ENCODE results near the gene UNCX.

UNCX gene

DNA sequence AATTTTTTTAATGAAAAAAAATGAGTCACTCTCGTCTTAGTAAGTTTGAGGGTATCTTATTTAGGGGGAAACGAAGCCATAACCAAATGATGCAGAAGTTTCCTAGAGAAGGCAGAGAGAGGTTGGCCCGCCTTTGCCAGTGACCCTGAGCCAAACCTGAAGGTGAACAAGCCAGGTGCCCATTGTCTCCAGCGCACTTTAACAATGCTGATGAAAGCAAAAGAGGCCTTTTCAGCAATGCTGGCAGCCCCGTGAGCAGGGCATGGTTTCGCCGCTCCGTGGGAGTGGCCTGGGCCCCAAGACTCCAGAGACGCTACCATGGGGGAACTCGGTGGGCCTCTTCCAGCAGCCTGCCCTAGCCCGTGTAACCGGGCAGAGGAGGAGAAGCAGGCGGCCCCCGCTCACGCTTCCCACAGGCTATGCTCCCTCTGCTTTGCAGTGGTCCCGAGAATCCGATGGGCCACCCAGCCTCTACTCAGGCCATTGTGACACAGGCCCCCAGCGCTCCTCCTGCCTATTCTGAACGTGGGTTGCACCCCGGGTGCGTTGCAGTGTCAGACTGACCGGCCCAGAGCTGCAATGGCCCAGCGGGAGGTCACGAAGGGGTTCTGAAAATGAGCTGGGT, 14.0 kb upstream of the UNCX start:
- no peak for DNase-seq

DNA sequence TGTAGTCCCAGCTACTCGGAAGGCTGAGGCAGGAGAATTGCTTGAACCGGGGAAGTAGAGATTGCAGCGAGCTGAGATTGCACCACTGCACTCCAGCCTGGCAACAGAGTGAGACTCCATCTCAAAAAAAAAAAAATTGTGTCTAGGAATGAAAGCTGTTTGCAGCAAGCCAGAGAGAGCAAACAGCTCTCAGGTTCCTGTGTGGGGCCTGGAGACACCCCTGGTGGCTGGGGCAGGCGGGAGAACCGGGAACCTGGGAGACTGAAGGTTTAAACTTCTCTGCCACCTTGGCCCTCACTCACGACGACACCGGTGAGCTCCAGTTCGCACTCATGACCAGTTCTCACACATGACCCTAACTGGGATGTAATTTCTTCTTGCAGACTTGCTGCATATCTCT, 13.2 kb upstream of the UNCX start:
- DNase-seq = no peak

DNA sequence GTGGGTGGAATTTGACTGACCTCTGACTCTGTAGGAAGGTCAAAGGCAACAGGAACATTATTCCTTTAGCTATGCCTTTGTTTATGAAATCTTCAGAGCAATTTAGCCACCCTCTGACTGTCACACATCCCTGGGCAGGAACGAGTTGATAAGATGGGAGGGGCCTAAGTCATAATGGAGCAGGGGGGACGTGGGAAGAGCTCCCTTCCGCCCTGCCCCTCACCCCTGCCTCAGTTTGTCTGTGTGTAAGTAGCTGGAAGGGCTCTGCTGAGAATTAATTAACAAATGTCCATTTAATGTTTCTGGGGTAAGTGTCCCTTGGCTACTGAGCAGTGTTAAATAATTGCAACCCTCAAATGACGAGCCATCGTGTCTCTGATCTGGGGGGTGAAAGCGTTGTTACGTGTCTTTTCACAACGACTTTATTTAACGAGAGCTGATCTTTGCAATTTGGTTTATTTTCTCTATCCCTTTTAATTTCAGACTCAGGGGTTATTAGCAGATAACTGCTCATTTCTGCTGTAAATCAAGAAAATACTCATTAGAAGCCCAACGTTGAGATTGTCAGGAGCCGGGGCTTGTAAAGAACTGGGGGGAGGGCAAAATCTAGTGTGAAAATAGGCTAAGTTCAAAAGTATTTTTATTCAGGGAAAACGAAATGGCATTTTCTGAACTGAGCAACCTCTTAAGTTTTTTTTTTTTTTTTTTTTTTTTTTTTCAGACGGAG, 12.5 kb upstream of the UNCX start:
- no peak for DNase-seq

DNA sequence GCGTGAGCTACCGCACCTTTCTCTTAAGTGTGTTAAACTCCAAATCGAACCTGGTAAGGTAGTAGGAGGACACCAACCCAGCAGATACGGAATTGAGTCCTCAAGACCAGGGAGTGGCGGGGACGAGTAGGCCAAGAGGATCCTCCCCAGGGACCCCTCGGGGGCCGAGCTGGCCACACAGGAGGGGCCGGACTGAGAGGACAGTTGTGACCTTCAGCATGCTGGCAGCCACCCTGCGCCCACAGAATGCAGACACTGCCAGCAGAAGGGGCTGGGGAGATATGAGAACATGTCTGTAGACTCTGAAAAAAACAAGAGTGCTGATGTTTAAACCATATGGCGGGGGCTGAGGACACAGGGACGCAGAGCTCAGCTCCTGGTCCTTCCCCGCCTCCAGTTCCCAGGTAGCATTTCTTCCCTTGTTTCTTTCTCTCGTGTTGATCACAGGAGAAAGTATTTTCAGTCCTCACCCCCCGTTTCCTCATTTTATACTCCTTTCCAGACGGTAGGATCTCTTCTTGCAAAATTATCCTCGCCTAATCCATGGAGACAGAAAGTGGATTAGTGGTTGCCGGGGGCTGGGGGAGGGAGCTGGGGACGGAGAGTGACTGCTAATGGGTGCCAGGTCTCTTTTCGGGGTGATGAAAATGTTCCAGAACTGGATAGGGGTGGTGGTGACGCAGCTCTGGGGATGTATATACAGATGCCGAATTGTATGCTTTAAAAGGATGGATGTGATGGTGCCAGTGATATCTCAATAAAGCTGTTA, 11.5 kb upstream of the UNCX start:
- no peak for DNase-seq

DNA sequence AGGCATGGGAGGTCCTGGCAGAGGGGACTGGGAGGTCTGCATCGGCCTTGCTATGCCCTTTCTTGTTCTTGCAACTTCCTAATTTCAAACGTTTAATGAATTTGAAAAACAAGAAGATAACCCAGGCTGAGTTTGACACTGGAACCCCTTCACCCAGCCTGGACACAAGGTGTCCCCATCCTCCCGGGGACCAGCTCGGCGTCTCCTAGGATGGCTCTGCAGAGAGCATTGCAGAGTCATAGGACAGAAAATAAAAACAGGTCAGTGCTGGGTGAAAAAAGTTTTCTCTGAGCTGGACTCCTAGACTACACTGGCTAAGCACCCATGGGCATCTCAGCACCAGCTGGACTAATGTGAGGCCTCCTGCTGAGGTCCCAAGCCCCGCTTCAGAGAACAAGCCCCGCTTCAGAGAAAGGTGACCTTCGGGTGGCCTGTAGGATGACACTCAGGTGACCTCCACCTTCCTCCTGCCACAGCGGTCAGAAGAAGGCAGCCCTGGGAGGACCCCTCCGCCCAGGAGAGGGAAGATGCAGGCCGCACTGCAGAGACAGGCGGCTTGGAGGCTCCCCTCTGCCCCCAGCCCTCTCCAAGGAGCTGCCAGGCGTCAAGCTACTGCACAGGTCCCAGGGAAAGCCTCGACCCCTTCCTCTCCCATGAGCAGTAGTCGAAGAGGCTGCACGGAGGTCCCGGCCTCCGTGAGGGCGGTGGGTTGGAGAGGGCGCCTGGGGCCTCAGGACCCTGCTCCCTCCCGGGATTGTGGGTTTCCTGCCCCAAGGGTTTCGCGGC, 9.3 kb upstream of the UNCX start:
- no peak for DNase-seq

DNA sequence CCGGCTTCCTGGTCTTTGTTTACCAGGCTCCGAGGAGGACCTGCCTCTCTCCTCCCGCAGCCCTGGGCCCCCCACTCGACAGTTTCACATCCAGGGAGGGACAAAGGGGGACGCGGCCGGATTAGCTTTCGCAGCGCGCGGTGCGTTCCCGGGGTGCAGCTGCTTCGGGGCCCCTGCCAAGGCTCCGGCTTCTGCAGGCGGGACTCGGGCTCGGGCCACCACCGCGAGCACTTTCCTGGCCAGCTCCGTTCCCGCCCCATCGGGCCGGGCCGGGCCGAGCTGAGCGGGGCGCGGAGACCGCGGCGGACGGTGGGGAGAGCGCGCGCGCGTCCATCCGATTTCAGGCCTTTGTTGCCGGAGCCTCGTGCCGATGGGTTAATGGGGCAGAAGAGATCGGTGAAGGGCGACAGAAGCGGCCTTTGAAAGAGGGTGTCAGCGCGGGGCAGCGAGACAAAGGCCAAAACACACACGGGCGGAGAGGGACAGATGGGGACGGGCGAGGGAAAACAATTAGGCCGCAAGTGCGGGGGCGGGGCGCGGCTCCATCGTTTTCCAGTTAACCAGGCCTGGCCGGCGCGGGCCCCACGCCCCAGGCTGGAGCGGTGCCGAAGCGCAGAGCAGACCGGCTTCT, 8.5 kb upstream of the UNCX start:
- no peak for DNase-seq

DNA sequence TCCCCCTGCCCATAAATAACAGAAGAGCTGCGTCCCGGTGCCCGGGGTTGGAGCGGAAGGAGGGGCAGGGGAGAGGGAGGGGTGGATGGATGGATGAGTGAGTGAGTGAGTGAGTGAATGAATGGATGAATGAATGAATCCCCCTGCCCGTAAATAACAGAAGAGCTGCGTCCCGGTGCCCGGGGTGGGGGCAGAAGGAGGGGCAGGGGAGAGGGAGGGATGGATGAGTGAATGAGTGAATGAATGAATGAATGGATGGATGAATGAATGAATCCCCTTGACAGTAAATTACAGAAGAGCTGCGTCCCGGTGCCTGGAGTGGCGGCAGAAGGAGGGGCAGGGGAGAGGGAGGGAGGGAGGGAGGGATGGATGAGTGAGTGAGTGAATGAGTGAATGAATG, 7.6 kb upstream of the UNCX start:
- DNase-seq = no peak

DNA sequence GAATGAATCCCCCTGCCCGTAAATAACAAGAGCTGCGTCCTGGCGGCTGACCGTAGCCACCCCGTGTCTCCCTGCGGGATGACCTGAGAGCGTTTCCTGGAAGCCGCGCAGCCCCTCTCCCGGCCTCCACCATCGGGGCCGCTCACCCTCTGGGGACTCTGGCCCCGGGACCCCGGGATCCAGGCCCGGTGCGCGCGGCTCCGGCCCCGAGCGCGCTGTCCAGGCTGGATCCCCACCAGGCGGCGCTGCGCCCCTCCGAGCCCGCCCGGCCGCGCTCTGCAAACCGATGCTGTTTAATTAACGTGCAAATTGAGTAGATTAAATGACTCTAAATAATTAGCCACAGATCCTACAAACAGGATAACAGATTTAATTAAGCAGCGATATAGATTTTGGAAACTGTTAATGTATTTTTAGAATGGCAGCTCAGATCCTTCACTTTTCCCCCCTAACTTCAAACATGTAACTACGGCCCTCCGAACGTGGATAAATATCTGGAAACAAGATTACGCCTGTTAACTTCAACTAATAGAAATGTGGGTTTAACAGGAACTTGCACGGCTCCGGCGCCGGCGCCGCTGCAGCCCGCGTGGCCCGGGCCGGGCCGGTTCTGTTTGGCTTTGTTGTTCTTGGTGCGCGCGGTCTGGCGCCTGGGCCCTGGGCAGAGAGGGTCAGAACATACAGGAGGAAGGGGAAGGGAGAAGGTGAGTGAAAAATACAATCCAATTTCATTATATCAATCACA, 7.1 kb upstream of the UNCX start:
- DNase-seq = peak; percentile 33 to 38

DNA sequence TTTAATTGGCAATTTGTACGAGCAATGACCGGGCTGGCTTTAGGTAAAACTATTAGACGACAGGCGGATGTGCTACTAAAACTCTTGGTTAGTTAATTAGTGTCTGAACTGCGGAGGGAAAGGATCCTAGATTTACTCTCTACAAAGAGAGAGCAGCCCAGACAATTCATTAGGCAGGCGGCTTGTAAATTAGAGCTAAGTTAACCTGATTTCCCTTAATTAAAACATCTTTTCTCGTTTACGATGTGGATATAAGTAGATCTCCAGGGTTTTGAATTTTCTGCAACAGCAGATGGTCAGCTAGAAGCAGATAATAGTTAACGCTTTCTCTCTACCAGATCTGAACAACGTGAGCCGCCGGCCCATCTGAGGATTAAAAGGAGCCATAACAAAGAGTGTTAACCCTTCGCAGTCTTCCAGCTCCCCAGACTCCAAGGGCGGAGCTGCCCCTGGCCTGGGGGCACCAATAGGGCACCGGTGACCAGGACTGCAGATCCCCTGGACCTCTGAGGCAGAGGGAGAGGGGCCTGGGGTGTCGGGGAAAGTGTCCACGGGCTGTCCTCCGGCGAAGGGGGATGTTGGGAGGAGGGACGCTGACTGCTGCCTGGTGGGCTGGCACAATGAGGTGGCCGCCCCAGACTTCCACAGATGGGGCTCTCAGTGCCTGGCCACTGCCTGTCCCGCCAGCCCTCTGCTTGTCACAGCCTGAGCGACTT, 6.3 kb upstream of the UNCX start:
- DNase-seq = no peak

DNA sequence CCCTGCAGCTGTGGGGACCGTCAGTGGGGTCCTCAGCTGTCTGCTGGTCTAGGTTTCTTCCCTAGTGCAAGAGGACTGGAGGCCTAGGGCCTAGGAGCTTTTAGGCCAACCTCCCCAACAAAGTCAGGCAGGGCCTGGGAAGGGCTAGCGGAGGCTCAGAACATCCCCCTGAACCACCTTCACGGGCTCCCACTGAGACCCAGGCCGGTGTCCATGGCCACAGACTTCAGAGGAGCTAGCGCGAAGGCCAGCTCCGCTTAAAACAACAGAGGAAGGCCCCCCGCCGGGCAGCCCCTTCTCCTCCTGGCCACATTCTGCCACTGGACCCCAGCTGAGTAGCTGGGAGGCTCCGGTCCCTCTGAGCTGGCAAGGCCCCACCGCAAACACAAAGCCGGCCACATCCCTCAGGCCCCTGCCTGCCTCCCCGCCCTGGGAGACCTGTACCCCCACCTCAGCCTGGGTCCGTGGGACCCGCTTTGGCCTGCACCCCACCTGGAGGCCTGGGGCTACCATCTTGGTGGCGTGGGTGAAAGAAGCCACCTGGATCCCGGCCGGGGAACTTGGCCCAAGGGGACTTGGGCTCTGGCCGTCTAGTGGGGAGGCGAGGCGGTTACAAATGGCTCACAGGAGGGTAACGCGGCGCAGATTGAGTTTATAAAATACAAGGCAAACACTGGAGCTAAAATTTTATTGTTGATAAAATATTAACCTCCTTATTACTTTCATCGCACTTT, 5.4 kb upstream of the UNCX start:
- no peak for DNase-seq

DNA sequence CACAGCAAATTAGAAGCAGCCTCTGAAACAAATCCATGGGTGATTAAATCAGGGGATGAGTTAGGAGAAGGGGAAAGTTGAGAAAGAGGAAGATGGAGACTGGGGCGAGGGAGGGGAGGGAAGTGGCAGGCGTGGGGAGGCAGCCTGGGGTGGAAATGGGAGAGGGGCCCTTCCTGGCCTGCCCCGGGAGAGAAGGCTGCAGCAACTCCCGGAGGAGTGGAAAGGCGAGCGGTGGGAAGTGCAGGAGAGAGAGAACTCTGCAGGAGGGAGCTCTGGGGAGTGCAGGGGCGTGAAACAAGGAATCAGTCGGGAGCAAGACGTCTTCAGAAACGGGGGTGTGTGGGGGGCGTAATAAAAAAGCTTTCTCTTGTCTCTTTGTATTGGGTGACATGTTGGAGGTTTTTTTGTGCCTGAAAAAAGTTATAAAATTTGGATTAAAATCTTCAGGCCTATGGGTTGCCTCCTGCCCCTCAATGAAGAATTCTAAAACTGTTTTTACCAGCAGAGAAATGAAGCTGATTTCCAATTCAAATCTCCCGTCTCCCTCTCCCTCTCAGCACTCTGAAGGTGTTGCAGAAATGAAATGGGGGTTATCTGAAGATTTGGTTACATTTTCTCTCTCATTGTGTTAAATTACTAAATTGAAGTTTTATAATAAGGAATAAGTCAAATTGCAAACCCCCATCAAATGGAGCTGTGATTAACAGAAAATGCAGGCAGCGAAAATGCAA, 4.7 kb upstream of the UNCX start:
- DNase-seq = no peak

DNA sequence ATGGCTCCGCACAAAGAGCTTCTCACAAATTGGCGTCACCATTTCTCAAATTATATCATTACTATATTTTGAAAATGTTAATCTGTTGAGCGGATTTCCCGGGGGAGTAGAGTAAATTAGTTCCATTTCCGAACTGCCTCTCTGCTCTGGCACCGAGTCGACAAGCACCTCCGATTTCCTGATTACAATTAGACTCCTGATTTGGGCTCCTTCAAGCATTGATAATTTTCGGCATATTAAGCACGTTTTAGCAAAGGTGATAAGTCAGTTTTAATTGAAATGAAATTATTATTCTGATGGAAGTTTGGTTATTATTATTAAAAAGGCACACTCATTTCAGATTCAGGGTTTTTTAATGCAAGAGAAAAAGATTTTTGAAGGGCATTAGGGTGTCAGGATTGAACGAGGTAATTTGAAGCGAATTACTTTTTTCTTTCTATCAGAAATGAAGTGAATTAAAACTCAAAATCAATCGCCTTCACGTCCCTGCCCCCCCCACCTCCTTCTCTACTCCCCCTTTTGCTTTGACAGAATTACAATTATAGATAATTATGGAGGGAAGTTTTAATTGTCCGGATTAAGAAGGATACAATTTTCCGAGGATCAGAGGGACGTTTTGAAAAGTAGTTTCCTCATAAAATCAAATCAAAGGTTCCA, 4.0 kb upstream of the UNCX start:
- DNase-seq = no peak

DNA sequence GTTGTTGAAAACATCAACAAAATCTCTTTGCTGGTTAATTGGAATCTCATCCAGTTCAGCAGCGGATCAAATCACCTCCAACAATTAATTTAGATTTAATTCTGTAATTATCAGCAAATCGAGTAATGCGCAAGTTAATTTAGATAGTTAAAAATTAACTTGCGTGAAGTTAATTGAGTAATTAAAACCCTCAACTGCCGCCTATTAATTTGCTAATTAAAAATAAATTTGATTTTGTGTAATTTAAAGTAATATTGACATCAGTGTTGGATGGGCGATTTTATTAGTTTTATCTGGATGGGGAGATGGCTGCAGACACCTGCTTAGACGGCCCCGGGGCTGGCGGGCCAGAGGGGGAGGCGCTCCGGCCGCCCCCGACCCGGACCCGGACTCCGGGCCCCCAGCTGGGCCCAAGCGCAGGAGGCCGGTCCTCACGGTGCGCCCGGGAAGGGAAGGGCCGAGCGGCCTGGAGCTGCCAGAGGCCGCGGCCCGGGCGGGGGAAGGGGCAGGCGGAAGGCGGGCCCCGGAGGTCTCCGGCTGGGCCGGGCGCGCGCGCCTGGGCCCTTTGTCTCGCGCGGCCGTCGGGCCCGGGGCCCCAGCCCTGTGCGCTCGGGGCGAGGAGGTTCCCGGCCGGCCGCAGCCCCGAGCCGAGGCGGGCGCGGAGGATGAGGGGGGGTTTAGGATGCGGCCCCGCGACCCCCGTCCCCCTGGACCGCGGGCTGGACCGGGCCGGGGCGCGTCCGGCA, 3.3 kb upstream of the UNCX start:
- no peak for DNase-seq

DNA sequence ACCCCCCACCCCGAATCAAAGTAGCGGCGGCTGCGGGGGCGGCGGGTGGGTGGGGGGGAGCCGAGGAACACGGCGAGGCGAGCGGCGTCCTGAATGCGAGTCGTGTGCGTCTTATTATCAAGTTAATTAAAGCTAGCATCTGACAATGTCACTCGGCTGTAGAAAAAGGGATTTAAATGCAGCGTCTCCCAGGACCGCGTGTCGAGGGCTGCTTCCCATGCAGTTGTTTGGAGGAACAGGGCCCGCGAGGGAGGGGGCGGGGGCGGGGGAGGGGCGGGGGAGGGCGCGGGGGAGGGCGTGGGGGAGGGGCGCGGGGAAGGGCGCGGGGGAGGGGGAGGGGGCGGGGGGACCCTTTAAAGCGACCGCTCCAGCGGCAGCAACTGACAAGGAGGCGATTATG, 2.7 kb upstream of the UNCX start:
- no peak for DNase-seq

DNA sequence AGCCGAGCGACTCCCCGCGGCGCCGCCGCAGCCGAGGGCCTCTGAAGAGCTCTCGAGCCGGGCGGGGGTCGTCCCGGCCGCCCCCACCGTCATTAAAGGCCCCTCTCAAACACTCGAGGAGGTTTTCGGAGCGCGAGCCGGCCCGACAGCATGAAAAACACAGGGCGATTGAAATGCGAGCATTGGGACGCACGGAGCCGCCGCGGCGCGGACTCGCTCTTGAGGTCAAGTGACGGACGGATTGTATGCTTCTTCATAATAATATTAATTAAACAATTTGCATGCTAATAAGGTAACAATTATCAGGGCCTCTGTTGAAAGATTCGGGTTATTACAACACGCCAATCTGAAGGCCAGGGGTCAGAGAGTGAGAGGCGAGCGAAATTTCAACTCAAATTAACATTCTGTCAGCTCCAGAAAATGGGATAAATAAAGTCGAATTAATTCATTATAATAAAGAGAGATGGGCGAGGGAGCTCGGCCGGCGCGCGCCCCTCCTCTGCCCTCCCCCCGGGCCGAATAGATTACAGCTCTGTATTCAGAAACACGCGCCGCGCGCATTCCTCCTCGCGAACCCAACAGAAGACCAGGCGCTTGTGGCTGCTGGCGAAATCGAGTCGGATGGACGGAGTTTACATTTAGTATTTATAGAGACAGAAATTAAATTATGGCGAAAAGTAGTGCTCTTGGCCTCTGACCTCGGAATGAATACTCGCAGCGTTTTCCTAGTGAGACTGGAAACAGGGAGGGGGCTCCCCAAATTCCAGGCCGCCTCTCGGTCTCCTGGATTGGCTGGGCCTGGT, 2.1 kb upstream of the UNCX start:
- DNase-seq = no peak

DNA sequence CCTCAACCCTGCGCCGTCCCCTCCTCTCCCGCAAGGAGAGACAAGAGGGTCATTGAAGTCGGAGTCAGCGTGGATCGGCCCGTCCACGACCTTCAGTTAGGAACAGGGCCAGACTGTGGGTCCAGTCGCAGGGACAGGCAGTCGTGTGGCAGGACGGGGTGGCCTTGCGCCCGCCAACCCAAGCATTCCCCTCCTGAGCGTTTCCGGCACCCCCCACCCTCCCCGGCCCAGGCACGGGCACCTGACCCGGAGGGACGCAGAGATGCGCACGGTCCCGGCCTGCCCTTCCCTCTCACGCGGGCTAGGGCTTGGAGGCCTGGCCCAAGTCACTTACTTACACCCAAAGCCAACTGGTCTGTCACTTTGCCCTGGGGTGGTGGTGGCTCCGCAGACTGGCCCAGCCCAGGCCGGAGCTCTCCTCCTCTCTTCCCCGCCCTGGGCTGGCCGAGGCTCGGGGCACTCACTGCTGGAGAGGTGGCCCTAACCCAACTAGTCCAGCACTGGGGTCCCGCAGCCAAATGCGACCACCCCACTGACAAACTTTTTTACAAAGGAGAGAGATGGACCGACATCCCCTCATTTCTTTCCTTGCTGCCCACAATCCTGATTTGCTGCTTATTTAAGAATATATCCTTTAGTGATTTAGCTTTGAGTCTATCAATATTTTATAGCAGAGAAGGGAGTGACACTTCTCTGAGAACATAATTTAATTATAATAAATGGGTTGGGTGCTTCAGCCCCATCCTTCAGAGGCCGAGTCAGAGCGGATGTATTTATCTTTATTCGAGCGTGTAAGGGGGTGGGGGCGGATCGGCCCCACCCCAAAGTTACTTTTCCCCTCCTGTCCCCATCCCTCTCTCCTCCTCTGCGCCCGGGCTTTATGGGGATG, 1.2 kb upstream of the UNCX start:
- DNase-seq = no peak

DNA sequence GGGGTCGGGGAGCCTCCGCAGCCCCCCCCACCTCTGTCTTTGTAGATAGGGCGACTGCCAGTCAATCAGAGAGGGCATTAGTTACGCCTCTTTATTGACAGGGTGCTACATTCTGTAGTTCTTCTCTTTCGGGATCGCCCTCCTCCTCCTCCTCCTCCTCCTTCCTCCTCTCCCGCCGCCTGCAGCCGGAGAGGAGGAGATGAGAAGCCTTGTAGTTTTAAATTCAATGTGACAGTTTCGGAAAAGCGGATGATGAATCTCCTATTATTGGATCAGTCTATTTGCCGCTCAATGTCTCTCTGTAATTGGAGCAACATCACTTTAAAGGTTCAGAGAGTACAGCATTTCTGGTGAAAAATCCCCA, 587 bp upstream of the UNCX start:
- no peak for DNase-seq

Measured in activated CD4-positive, alpha-beta T cell treated with anti-CD3 and anti-CD28 coated beads for 4 hours (primary cell).